HG03565 (cell line): Measurements from ENCODE around the gene RAPGEF3.
A peak's percentile ranks its signal among the peaks of the same experiment; 100 is the strongest.

ENCODE experiments used
- ATAC-seq: cut with Tn5 transposase; IDR thresholded peaks from one replicate; pipeline ENCODE4 v1.9.1; 2021; ENCODE audit warnings: mild to moderate bottlenecking, moderate library complexity; ENCODE audit not compliant: unreplicated experiment

The RAPGEF3 gene

GRCh38 chr12:47777151-47777550 lies 18.5 kb upstream of the RAPGEF3 start:
- ATAC-seq: no peak

- ATAC-seq: no peak
Measured at GRCh38 chr12:47776471-47777143, 17.9 kb upstream of the RAPGEF3 start.

GRCh38 chr12:47775100-47775911 lies 16.6 kb upstream of the RAPGEF3 start:
- no peak for ATAC-seq

- ATAC-seq: no peak
Measured at GRCh38 chr12:47774663-47775062, 16.0 kb upstream of the RAPGEF3 start.

GRCh38 chr12:47773858-47774580 lies 15.3 kb upstream of the RAPGEF3 start:
- no peak for ATAC-seq

GRCh38 chr12:47773062-47773857 lies 14.6 kb upstream of the RAPGEF3 start, which contains the start of gene SLC48A1:
Gene SLC48A1, plus strand, starts transcription at chr12:47773238. Its CDS starts 67 bp downstream, at chr12:47773305.
- peak; percentile 75 for ATAC-seq

- no peak for ATAC-seq
Measured at GRCh38 chr12:47772738-47773061, 14.0 kb upstream of the RAPGEF3 start.

GRCh38 chr12:47772094-47772660 lies 13.5 kb upstream of the RAPGEF3 start:
- ATAC-seq: no peak

GRCh38 chr12:47771304-47771703 lies 12.6 kb upstream of the RAPGEF3 start:
- no peak for ATAC-seq

GRCh38 chr12:47770086-47770726 lies 11.5 kb upstream of the RAPGEF3 start:
- ATAC-seq: no peak

GRCh38 chr12:47769234-47770085 lies 10.8 kb upstream of the RAPGEF3 start:
- ATAC-seq: no peak

- ATAC-seq: no peak
Measured at GRCh38 chr12:47768323-47768811, 9.7 kb upstream of the RAPGEF3 start.

GRCh38 chr12:47767216-47767724 lies 8.6 kb upstream of the RAPGEF3 start:
- no peak for ATAC-seq

GRCh38 chr12:47766502-47767215 lies 8.0 kb upstream of the RAPGEF3 start:
- no peak for ATAC-seq

- no peak for ATAC-seq
Measured at GRCh38 chr12:47763481-47764346, 5.0 kb upstream of the RAPGEF3 start.

GRCh38 chr12:47762850-47763465 lies 4.3 kb upstream of the RAPGEF3 start:
- no peak for ATAC-seq

- ATAC-seq: no peak
Measured at GRCh38 chr12:47758584-47758833, 171 bp downstream of the RAPGEF3 start.
